Endothelial cell of umbilical vein (primary cell): Measurements from ENCODE around the gene NCOR1. TPM values are rescaled to one million over a fixed set of nuclear protein-coding genes. Genes with fewer than 3 reads are reported as not detected.
"Not testable (repeated sequence)": the region's sequence is repeated elsewhere in the genome, so short reads cannot be mapped to it uniquely, and the experiment has no call there.

Experiments used
- BruUV-seq: library from RNA; stranded (reverse); fragments of 400-500 nt; replicated peaks from 2 replicates; lab custom pipeline; 2021; lab: Mats Ljungman, UMichigan
- CTCF ChIA-PET: fragments of 300-600, 350-600 bp; sonication (Branson Sonifier 250); formaldehyde crosslinking; loops from one replicate; lab custom pipeline; 2021; ENCODE audit warnings: antibody characterized with exemption, inconsistent platforms; lab: Charles Lee
- POLR2A ChIA-PET: fragments of 300-600, 350-600 bp; sonication (Branson Sonifier 250); formaldehyde crosslinking; loops from one replicate; lab custom pipeline; 2021; ENCODE audit warnings: antibody characterized with exemption, inconsistent platforms; lab: Charles Lee
- DNase-seq: peaks from one replicate; pipeline ENCODE4 v3.0.0-alpha.2; 2011; ENCODE audit warnings: low read depth, low spot score
- FAIRE-seq: peaks from 2 replicates; lab custom pipeline; 2011; peaks lifted over from hg19 to GRCh38; lab: Jason Lieb, UNC
- H2AFZ ChIP-seq: 2 replicates; pipeline ENCODE4 v1.6.0; 2012; ENCODE audit warnings: low read depth, low read length, control low read depth, inconsistent platforms
- H3K27ac ChIP-seq: 2 replicates; pipeline ENCODE4 v1.5.1; 2011; ENCODE audit warnings: low read depth, mild to moderate bottlenecking, control low read depth, low read length, moderate library complexity; ENCODE audit not compliant: insufficient read depth
- H3K27me3 ChIP-seq, 2 experiments: 2 replicates each; pipeline versions ENCODE4 v1.6.0 to v1.6.1; 2011; ENCODE audit warnings: low read length in 2 of 2, mixed read lengths in 1 of 2; ENCODE audit not compliant: control insufficient read depth in 2 of 2, insufficient read depth in 2 of 2
- H3K36me3 ChIP-seq, 2 experiments: 2 replicates in 1 of 2; 3 replicates in 1 of 2; pipeline ENCODE4 v1.5.1; 2011; ENCODE audit warnings: low read length in 2 of 2, mild to moderate bottlenecking in 1 of 2, moderate library complexity in 1 of 2; ENCODE audit not compliant: control insufficient read depth in 2 of 2, insufficient read depth in 2 of 2; ENCODE audit errors: extremely low read depth in 1 of 2
- H3K4me1 ChIP-seq: 3 replicates; pipeline ENCODE4 v1.5.1; 2011; ENCODE audit warnings: mild to moderate bottlenecking, low read length; ENCODE audit not compliant: control insufficient read depth, insufficient read depth; ENCODE audit errors: extremely low read depth
- H3K4me2 ChIP-seq: 2 replicates; pipeline ENCODE4 v1.6.1; 2011; ENCODE audit warnings: low read length, control low read depth, mixed read lengths; ENCODE audit not compliant: insufficient read depth
- H3K4me3 ChIP-seq, 3 experiments: fragments of 200-600 bp in 1 of 3; sonication (generic), shearing (Covaris generic) in 1 of 3; replicated peaks in 1 of 3; 2 replicates each; pipeline ENCODE4 v1.5.1; 2011 to 2016; ENCODE audit warnings: control low read depth in 3 of 3, low read length in 3 of 3, mild to moderate bottlenecking in 2 of 3, inconsistent platforms in 1 of 3, low read depth in 1 of 3, moderate library complexity in 1 of 3; ENCODE audit not compliant: insufficient read depth in 1 of 3
- H3K79me2 ChIP-seq: 2 replicates; pipeline ENCODE4 v1.6.0; 2012; ENCODE audit warnings: low read length, inconsistent platforms; ENCODE audit not compliant: control insufficient read depth, insufficient read depth
- H3K9ac ChIP-seq: replicated peaks from 2 replicates; pipeline ENCODE3; 2011; ENCODE audit warnings: low read length, control low read depth; ENCODE audit not compliant: insufficient read depth; ENCODE audit errors: extremely low read depth
- H3K9me1 ChIP-seq: replicated peaks from 3 replicates; pipeline ENCODE4 v1.6.0; 2011; ENCODE audit warnings: mild to moderate bottlenecking, low read length; ENCODE audit not compliant: control insufficient read depth, insufficient read depth; ENCODE audit errors: extremely low read depth
- H3K9me3 ChIP-seq: replicated peaks from 2 replicates; pipeline ENCODE4 v1.5.1; 2012; ENCODE audit warnings: low read length, inconsistent platforms; ENCODE audit not compliant: control insufficient read depth, insufficient read depth
- H4K20me1 ChIP-seq: replicated peaks from 2 replicates; pipeline ENCODE3; 2011; ENCODE audit warnings: mild to moderate bottlenecking, low read length; ENCODE audit not compliant: control insufficient read depth, insufficient read depth; ENCODE audit errors: extremely low read depth
- EZH2 ChIP-seq: IDR thresholded peaks from 2 replicates; pipeline ENCODE4 v1.6.1; 2012; ENCODE audit warnings: borderline replicate concordance, low read depth, mild to moderate bottlenecking, moderate library complexity, low read length, inconsistent platforms; ENCODE audit not compliant: severe bottlenecking
- FOS ChIP-seq: IDR thresholded peaks from 2 replicates; pipeline ENCODE4 v1.6.1; 2011; ENCODE audit warnings: mild to moderate bottlenecking, low read length, moderate library complexity, borderline replicate concordance; ENCODE audit not compliant: insufficient read depth
- GATA2 ChIP-seq: IDR thresholded peaks from 2 replicates; pipeline ENCODE4 v1.7.0; 2011; ENCODE audit warnings: low read depth, mild to moderate bottlenecking, moderate library complexity, mixed read lengths, low read length; ENCODE audit not compliant: insufficient read length, insufficient read depth
- JUN ChIP-seq: IDR thresholded peaks from 2 replicates; pipeline ENCODE4 v1.6.1; 2011; ENCODE audit warnings: borderline replicate concordance, low read depth; ENCODE audit not compliant: insufficient read length, insufficient read depth
- MYC ChIP-seq: IDR thresholded peaks from one replicate; pipeline ENCODE4 v1.6.1; 2011; ENCODE audit warnings: mild to moderate bottlenecking, low read depth, low read length
- POLR2A ChIP-seq: IDR thresholded peaks from 2 replicates; pipeline ENCODE4 v1.6.1; 2012; ENCODE audit warnings: low read depth, mild to moderate bottlenecking, control low read depth, low read length
- POLR2AphosphoS5 ChIP-seq: IDR thresholded peaks from 2 replicates; pipeline ENCODE4 v1.6.1; 2012; ENCODE audit warnings: low read depth, mild to moderate bottlenecking, control low read depth, low read length, moderate library complexity; ENCODE audit not compliant: insufficient read depth
- dilution Hi-C: fragments of 300-500 bp; cut with MboI; formaldehyde crosslinking; loops from one replicate; pipeline ENCODE4 v1.15.0; 2019; ENCODE audit warnings: low sequenced_read_pairs; ENCODE audit not compliant: extremely low pct_ligation_motif_present
- intact Hi-C: fragments of 100-400 bp; cut with micrococcal nuclease; formaldehyde crosslinking; loops from one replicate; pipeline ENCODE4 v1.10.0; 2022
- polyA plus RNA-seq, 4 experiments: library from polyadenylated mRNA; depleted of rRNA in 3 of 4; stranded (reverse) in 3 of 4; unstranded in 1 of 4; fragments of >200 nt; gene quantifications; 2 replicates each; pipeline versions ENCODE4 v1.2.1 to v1.2.3, GENCODE V29; 2011 to 2012; ENCODE audit warnings: missing spikeins in 1 of 4
- total RNA-seq: library from RNA; stranded (reverse); gene quantifications from 2 replicates; pipeline ENCODE4 v1.2.3, GENCODE V29; 2021
- TF ChIP-seq, protein P1 (sequence below), 2 donors: IDR thresholded peaks; 1 replicate in 1 of 2; 2 replicates in 1 of 2; pipeline ENCODE4 v1.5.1; 2011; ENCODE audit warnings: low read length in 2 of 2, mild to moderate bottlenecking in 2 of 2, moderate library complexity in 2 of 2, control low read depth in 1 of 2, inconsistent platforms in 1 of 2, low read depth in 1 of 2; ENCODE audit not compliant: insufficient read depth in 1 of 2; ENCODE audit errors: extremely low read depth in 1 of 2
- TF ChIP-seq, protein P2 (sequence below): IDR thresholded peaks from 2 replicates; pipeline ENCODE4 v1.6.1; 2011; ENCODE audit not compliant: insufficient read depth, insufficient read length

The NCOR1 gene
- total and polyA plus RNA-seq, 2 donors (not counting 3 experiments of a cell fraction or from before 2014, with no cell fraction given) = 90.0 to 134 TPM

DNA sequence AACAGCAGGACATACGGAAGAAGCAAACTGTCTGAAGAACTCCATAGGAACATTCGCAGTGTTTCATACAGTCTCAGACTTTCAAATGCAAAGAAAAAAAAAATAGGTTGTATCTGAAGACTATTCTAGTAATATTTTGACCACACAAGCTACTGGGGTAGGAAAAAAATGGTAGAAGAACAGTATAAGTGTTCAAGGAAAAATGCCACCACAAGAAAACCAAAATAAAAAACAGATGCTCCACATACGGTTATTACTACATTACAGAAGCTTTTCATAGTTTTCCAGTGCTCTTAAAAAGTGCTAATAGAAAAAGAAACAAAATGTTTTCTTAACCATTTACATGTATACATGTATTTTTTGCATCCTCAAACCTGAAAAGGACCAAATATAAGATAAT is 3.7 kb downstream of the NCOR1 start:
- CTCF ChIA-PET = interaction anchor here (0.5 to 0.6 kb wide), 2 partner anchors 11 to 831 kb away, joined by 3 read pairs; partner anchors contain the start of gene MPRIP
- Histone ChIP-seq H3K9me1 (no peaks in the 10 kb centered on the region), H3K9ac (no peak overlapping the region), H3K79me2 (peaks cover 90% of the 10 kb centered on the region), H3K9me3 (no peaks in the 10 kb centered on the region), H4K20me1 (peaks cover 3% of the 10 kb centered on the region), H3K4me3 (no peak overlapping the region), H3K27me3 (no peaks in the 10 kb centered on the region), H3K27ac (no peak overlapping the region), H2AFZ (no peak overlapping the region), H3K4me1 (peaks cover 14% of the 10 kb centered on the region), H3K36me3 (no peaks in the 10 kb centered on the region), H3K4me2 (no peak overlapping the region)
- POLR2A ChIA-PET = no interaction called here
- dilution Hi-C loops (no loop called here), intact Hi-C loops (no loop called here)
- no TSS peak for BruUV-seq
- FAIRE-seq (no peak), DNase-seq (no peak)
- TF ChIP-seq POLR2AphosphoS5 (no peak), EZH2 (no peak), MYC (no peak), FOS (no peak), GATA2 (no peak), POLR2A (no peak), JUN (no peak)
- TF ChIP-seq, protein P1, sequence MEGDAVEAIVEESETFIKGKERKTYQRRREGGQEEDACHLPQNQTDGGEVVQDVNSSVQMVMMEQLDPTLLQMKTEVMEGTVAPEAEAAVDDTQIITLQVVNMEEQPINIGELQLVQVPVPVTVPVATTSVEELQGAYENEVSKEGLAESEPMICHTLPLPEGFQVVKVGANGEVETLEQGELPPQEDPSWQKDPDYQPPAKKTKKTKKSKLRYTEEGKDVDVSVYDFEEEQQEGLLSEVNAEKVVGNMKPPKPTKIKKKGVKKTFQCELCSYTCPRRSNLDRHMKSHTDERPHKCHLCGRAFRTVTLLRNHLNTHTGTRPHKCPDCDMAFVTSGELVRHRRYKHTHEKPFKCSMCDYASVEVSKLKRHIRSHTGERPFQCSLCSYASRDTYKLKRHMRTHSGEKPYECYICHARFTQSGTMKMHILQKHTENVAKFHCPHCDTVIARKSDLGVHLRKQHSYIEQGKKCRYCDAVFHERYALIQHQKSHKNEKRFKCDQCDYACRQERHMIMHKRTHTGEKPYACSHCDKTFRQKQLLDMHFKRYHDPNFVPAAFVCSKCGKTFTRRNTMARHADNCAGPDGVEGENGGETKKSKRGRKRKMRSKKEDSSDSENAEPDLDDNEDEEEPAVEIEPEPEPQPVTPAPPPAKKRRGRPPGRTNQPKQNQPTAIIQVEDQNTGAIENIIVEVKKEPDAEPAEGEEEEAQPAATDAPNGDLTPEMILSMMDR (IDR thresholded peaks at IDR 0.05; ENCODE audit: extremely low read depth in 1 of 2, insufficient read depth in 1 of 2, low read depth in 1 of 2, low read length in 2 of 2) = no peak
- TF ChIP-seq, protein P2, sequence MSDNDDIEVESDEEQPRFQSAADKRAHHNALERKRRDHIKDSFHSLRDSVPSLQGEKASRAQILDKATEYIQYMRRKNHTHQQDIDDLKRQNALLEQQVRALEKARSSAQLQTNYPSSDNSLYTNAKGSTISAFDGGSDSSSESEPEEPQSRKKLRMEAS = no peak

DNA sequence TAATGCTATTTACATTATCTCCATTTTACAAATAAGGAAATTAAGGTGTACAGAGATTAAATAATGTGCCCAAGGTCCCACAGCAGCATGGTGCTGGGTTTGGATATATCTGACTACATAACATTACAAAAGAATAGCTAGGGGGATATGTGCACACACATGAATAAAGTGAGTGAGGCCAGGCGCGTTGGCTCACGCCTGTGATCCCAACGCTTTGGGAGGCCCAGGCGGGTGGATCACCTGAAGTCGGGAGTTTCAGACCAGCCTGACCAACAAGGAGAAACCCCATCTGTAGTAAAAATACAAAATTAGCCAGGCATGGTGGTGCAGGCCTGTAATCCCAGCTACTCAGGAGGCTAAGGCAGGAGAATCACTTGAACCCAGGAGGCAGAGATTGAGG is 10.6 kb downstream of the NCOR1 start:
- H3K9ac ChIP-seq, H3K4me2 ChIP-seq, H4K20me1 ChIP-seq, H3K9me1 ChIP-seq, H3K9me3 ChIP-seq, DNase-seq, H3K27ac ChIP-seq, intact Hi-C loops, dilution Hi-C loops, BruUV-seq, H3K27me3 ChIP-seq, H3K4me3 ChIP-seq, POLR2A ChIA-PET, FAIRE-seq, H3K4me1 ChIP-seq, H3K36me3 ChIP-seq, H2AFZ ChIP-seq: not testable (repeated sequence)
- peaks cover 96% of the 10 kb centered on the region for H3K79me2 ChIP-seq
- CTCF ChIA-PET = interaction anchor here (0.6 kb wide), 1 partner anchor 139 kb away, joined by 3 read pairs; no protein-coding TSS in a partner anchor
